ENCODE measurements around the gene ATXN7.
A peak's percentile ranks its signal among the peaks of the same experiment; 100 is the strongest.

The ATXN7 gene

DNA sequence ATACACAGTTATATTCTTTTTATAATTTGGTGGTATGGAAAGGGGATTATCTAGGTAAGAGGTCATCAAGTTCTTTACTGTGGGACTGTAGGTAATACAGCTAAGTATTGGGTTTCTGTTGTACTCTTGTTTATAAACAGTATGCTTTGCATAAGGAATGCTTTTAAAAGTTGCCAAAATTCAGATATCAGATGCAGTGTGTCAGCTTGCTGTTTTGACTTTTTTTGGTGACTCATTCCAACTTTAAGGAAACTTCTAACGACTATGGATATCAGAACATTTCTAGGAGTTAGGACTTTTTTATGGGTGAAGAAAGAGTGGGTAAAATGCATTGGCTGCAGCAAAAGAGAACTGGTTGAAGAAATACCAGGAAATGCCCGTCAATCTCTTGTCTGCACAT lies 45.8 kb downstream of the ATXN7 start:
- DNase-seq: no peak

DNA sequence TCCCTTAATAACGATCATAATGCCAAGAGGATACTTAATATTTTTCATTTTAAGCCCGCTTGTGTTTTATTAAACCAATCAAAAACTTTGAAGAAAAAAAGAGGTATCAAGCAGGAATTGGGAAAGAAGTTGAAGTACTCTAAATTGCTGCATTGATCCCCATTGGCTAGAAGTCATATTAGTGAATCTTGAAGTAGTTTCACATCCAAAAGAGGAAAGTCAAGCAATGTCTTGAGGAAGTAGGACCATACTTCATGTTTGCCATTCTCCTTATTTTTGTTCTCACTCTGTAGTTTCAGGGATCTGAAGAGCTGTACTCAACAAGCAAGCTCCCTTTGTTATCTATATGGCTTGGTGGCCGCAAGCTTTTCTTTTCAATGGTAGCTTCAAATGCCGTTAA lies 46.3 kb downstream of the ATXN7 start:
- DNase-seq: no peak

DNA sequence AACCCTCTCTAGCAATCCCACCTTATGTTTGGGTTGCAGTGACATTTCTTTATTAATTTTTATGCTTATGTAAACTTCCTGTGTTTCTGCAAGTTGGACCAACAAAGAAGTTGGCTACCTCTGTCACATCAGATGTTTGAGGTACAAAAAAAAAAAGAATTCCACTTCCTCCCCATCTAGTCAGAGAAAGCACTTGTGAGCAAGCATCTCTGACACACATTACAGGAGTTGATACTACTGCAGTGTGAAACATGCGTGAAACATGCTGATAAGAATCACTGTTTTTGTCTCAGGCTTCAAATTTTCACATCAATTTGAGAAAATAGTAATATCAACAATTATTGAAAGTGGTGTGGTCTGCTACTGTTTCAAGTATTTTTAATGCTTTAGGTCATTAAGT lies 47.2 kb downstream of the ATXN7 start:
- no peak for DNase-seq

GRCh38 chr3:63911509-63911872 lies 47.8 kb downstream of the ATXN7 start:
- DNase-seq: no peak

- peak; percentile 37 for DNase-seq
Observed at GRCh38 chr3:63911873-63912767, 48.5 kb downstream of the ATXN7 start, which contains the start of gene SCAANT1. Gene SCAANT1 (minus strand): TSS chr3:63912383.

DNA sequence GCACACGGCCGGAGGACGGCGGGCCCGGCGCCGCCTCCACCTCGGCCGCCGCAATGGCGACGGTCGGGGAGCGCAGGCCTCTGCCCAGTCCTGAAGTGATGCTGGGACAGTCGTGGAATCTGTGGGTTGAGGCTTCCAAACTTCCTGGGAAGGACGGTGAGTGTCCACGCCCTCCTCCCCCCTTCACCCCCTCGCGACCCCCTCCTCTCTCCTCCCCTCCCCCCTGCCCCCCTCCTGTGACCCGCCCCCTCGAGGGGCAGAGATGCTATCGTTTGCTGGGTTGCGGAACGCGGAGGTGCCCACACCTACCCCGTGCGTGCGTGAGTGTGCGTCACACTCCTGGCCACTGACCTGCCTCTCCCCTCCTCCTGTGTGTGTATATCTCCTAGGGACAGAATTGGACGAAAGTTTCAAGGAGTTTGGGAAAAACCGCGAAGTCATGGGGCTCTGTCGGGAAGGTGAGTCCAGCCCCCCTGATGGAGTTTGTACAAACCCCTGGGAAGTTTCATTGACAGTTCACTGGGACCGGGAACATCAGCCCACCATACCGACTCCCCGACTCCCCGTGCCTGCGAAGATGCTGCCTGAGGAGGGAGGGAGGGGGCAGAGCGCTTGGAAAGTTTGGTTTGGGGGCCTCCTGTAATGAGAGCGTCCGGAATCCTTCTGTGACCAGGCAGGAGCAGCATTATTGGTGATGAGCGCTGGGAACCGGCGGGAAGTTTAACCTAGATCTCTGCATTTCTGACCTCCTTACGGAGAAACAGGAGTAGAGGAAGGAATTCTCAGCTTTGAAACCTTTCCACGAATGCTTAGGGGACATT lies 49.3 kb downstream of the ATXN7 start:
- no peak for DNase-seq

DNA sequence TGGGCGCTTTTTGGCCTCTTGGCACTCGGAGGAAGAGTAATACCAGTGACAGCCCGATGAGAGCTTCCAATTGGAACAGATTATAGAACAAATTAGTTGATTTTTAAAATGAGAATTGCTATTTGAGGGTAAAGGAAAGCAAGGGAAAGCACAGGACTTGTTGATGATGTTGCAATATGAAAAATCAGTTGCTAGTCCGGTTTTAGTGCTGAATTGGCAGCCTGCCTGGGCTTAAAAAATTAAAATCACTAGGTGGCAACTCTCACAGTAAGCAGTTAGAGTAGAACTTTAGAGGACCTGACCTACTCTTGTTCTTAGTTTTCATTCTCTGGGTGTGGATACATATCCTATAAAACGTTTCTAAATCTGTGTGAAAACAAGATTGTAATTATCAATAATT lies 50.6 kb downstream of the ATXN7 start:
- no peak for DNase-seq

- no peak for DNase-seq
Observed at GRCh38 chr3:63918321-63918720, 54.7 kb downstream of the ATXN7 start.

- DNase-seq: no peak
Observed at GRCh38 chr3:63920001-63920400, 56.3 kb downstream of the ATXN7 start.

DNA sequence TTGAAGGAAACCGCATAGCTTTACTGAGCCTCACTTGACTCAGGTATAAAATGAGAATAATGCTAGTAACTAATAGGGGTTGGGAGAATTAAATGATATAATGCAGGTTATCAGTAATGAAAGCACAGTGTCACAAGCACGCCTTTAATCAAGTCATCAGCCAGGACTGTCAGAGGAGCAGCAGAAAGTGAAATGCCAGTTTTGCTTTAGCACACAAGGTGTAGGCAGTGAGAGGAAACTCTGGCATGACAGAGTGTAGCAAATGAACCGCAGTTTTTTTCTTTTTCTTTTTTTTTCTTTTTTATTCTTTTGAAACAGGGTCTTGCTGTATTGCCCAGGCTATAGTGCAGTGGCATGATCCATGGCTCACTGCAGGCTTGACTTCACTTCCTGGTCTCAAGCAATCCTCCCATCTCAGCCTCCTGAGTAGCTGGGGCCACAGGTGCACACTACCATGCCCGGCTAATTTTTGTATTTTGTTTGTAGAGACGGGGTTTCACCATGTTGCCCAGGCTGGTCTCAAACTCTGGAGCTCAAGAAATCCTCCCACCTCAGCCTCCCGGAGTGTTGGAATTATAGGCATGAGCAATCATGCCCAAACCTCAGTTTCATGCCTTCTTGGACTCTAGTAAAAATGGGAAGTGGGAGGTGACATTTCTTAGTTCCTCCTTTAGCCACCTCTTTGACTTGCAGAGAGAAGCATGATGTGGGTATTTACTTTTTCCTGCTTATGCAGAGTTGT lies 58.2 kb downstream of the ATXN7 start:
- no peak for DNase-seq

DNA sequence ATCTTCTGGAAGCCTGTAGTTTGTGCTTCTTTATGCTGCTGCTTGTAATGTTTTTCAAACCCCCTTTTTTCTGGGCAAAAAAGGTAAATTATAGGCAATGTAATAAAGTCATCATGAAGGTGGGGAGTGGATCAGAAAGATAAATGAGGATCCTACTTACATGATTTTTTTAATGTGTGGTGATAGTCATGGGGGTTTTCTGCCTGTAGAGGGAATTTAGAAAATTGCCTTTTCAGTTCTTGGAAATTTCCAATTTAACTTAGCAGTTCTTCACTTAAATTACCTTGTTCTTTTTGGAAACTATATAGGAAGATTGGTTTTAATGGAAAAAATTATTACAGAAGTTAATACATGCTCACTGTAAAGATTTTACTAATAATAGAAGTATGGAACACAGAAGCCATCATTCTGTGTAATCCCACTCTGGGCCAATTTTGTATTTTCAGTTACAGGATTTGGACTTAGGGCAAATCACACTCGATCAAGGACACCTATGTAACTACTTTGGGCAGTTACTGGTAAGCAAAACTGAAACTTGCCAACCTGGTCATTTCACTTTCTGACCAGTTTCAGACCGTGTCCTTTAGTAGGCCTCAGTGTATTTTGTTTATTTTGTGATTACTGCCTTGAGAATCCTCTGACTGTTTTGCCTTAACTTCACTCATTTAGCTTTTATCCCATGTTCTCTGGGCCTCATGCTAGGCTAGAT lies 59.0 kb downstream of the ATXN7 start:
- DNase-seq: no peak

DNA sequence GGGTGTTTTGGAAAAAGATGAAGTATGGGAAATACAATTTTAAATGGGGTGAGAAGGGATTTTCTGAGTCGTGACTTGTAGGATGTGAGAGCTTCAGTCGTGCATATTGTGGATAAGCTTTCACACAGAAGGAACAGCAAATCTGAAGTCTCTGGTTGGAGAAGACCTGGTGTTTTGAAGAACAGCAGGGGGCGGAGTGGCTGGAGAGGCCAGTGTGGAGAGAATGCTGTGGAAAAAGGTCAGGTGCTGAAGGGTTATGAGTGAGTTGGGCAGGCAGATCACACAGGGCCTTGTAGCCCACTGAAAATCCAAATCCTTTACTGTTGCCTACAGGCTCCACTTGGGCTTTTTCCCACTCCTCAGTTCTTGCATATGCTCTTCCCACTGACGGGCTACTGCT lies 62.6 kb downstream of the ATXN7 start:
- no peak for DNase-seq

DNA sequence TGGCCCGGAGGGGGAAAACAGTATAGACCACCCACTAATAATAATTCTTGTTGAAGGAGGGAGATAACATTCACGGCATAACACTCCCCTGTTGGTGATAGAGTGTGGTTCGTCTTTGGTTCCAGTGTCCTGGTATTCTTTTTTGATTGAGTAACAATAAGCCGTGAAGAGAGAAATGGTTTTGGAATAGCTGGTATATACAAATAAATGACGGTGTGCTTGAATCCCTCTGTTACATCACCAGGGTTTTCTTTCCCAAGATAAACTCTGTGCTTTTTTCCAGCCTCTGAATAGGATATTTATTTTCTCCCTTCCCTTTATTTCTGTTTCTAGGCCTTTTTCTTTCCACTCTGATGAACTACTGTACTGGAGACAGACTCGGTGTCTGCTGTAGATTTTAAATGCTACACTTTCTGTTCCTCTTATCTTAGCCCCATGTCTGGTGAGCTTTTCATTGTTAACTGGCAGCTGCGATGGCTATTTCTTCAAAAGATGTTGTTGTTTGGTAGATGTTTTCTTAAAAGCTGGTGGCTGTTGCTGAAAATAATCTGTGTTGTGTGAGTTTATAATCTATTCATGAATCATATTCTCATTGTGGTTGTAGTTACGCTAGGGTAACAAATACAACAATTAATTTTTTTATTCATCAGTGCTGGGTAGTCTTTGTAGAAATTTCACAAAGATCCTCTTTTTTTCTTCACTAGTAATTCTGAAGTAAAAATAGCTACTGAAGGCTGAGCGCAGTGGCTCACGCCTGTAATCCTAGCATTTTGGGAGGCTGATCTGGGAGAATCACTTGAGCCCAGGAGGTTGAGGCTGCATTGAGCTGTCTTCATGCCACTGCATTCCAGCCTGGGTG lies 64.0 kb downstream of the ATXN7 start:
- no peak for DNase-seq

- DNase-seq: no peak
Observed at GRCh38 chr3:63931290-63931689, 67.6 kb downstream of the ATXN7 start.

DNA sequence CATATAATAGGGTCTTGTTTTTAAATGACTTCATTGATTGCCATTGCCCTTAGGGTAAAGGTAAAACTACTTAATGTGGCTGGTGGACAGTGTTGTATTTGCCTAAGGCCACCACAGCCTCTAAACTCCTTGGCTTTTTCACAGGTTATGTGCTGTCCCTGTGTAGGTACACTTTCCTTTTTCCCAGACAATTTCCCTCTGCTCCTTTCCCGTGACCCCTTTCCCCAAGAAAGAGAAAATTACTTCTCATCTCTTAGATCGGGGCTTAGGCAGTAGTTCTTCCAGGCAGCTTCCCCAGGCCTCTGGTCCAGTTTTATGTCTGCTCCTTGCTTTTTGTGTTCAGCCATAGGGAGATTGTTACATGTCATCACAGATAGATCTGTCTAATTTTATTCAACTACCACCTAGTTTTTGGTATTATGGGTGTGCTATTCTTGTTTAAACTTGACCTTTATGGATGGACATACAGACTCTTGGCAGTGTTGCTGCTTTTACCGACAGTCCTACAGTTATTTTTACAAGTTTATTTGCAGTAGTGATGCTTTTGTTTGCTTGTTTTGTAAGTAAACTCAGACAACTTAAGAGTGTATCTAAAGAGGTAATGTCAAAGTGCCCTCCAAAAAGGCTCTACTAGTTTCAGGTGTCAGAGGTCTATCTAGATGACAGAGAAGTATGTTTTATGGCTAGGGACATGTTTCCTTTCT lies 69.0 kb downstream of the ATXN7 start:
- DNase-seq: no peak

DNA sequence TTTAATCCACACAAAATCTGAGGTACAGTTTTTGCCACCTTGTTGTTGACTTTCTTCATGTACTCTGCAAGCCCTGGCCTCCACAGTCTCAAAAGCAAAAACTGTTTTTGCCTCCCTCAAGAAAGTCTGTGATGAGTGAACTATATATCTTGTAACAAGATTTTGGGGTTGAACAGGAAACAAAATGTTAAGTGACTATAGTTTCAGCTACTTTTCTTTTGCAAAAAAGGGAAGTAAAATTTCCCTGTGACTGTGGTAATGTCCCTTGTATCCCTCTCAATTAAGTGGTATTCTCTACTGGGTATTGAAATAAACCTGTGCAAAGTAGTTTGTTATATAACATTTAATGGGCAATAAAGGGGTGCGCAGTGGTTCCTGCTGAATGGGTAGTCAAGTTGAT lies 69.8 kb downstream of the ATXN7 start:
- DNase-seq: no peak

- no peak for DNase-seq
Observed at GRCh38 chr3:63934041-63934866, 70.6 kb downstream of the ATXN7 start.

DNA sequence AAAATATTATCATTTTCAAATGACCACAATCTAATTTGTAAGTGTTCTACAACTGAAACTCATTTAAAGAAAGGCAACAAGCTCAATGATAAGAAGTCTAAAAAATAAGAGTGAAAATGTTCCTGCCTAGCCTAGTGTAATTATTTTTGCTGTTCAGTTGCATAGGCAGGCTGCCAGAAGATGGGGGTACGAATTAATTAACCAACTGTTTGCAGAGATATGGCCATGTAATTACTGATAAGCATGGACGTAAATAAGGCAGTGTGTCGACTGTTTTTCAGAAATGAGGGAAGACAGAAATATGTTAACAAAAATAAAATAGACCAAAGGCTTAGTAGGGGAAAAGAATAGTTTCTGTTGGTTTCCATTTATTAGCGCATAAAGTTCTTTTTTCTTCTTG lies 73.3 kb downstream of the ATXN7 start:
- peak; percentile 59 for DNase-seq

- DNase-seq: no peak
Observed at GRCh38 chr3:63937661-63938651, 74.3 kb downstream of the ATXN7 start.

Measured in DMS 273 treated with DMSO at 0.1 percent for 48 hours (cell line).